Panc1 (cell line): ENCODE measurements around the gene HK3. TPM values are rescaled to one million over a fixed set of nuclear protein-coding genes. Genes with fewer than 3 reads are reported as not detected.

Experiments
- ATAC-seq: fragments of 200-7000 bp; cut with Tn5 transposase; 2 replicates; pipeline ENCODE4 v1.9.1; 2020; ENCODE audit warnings: mild to moderate bottlenecking, moderate library complexity
- BruUV-seq: library from RNA; stranded (reverse); fragments of 400-500 nt; replicated peaks from 2 replicates; lab custom pipeline; 2021; lab: Mats Ljungman, UMichigan
- CTCF ChIA-PET: fragments of 300-600 bp; sonication (Branson Sonifier 250); formaldehyde crosslinking; loops from one replicate; lab custom pipeline; 2022; ENCODE audit warnings: antibody characterized with exemption; lab: Charles Lee
- POLR2A ChIA-PET: fragments of 300-600 bp; sonication (Branson Sonifier 250); formaldehyde crosslinking; loops from one replicate; lab custom pipeline; 2022; ENCODE audit warnings: antibody characterized with exemption; lab: Charles Lee
- DNase-seq: peaks from one replicate; pipeline ENCODE4 v3.0.0-alpha.2; 2010; ENCODE audit warnings: low read depth, low spot score
- H3K27ac ChIP-seq: 2 replicates; pipeline ENCODE4 v1.5.1; 2011; ENCODE audit warnings: mild to moderate bottlenecking, low read length, inconsistent platforms
- H3K27me3 ChIP-seq: fragments of 200-500 bp; sonication (Bioruptor generic); 2 replicates; pipeline ENCODE4 v1.6.0; 2014; ENCODE audit warnings: low read length, inconsistent platforms; ENCODE audit not compliant: control insufficient read depth, insufficient read depth
- H3K36me3 ChIP-seq: fragments of 200-500 bp; sonication (Bioruptor generic); 2 replicates; pipeline ENCODE4 v1.5.1; 2014; ENCODE audit warnings: inconsistent platforms, mild to moderate bottlenecking, low read length, moderate library complexity; ENCODE audit not compliant: control insufficient read depth, insufficient read depth
- H3K4me1 ChIP-seq: 2 replicates; pipeline ENCODE4 v1.5.1; 2011; ENCODE audit warnings: inconsistent platforms, mild to moderate bottlenecking, low read length, moderate library complexity; ENCODE audit not compliant: control insufficient read depth, insufficient read depth
- H3K4me3 ChIP-seq, 2 experiments: 2 replicates each; pipeline ENCODE4 v1.5.1; 2011 to 2012; ENCODE audit warnings: low read depth in 2 of 2, low read length in 2 of 2, mild to moderate bottlenecking in 2 of 2, inconsistent platforms in 1 of 2, moderate library complexity in 1 of 2
- H3K9me3 ChIP-seq: fragments of 200-500 bp; sonication (Bioruptor generic); 2 replicates; pipeline ENCODE4 v1.5.1; 2014; ENCODE audit warnings: low read depth, mild to moderate bottlenecking, inconsistent platforms, low read length, moderate library complexity; ENCODE audit not compliant: control insufficient read depth, insufficient read depth
- POLR2AphosphoS5 ChIP-seq: IDR thresholded peaks from 2 replicates; pipeline ENCODE4 v1.6.1; 2012; ENCODE audit warnings: mild to moderate bottlenecking, low read depth, low read length, moderate library complexity
- SIN3A ChIP-seq: IDR thresholded peaks from 2 replicates; pipeline ENCODE4 v1.6.1; 2012; ENCODE audit warnings: low read depth, mild to moderate bottlenecking, low read length, moderate library complexity, borderline replicate concordance; ENCODE audit not compliant: insufficient read depth
- TCF7L2 ChIP-seq: IDR thresholded peaks from 2 replicates; pipeline ENCODE4 v1.6.1; 2011; ENCODE audit warnings: mild to moderate bottlenecking, low read depth, low read length, inconsistent platforms
- in situ Hi-C: cut with HindIII; loops from 2 replicates; pipeline ENCODE4 v1.10.0; 2016; ENCODE audit warnings: low sequenced_read_pairs, low pct_unique_long_range_greater_than_20kb
- intact Hi-C: fragments of 100-400 bp; cut with micrococcal nuclease; formaldehyde crosslinking; loops from one replicate; pipeline ENCODE4 v1.10.0; 2022; ENCODE audit not compliant: unreplicated experiment
- total RNA-seq: library from RNA; stranded (reverse); gene quantifications from one replicate; pipeline ENCODE4 v1.2.1, GENCODE V29; 2021; ENCODE audit not compliant: unreplicated experiment
- TF ChIP-seq, protein P1 (sequence below): fragments of 450-650 bp; IDR thresholded peaks from 2 replicates; pipeline ENCODE4 v1.5.1; 2017; ENCODE audit warnings: mild to moderate bottlenecking
- TF ChIP-seq, protein P2 (sequence below), 2 experiments: IDR thresholded peaks; 2 replicates each; pipeline ENCODE4 v1.6.1; 2011 to 2012; ENCODE audit warnings: low read depth in 2 of 2, control low read depth in 1 of 2, low read length in 1 of 2, mild to moderate bottlenecking in 1 of 2, moderate library complexity in 1 of 2; ENCODE audit not compliant: insufficient read depth in 1 of 2

HK3 gene
- total RNA-seq, 1 experiment from 2014 or later, result not detected

DNA sequence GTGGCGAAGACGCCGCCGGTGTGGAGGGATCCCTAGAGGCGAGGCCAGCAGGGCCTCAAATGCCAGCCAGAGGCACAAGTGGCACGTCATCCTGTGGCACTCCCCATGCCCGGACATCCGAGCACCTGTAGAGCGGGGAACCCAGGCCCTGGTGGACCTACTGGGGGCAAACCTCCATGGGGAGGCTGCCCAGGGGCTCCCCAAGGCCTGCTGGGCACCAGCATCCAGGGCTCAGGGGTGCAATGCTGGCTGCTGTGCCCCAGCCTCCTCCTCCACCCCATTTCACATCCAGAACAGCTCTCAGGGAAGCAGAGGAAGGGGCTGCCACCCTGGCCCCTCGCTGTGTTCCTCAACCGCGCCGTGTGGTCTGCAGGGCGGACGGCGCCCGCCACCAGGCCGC lies 43.5 kb downstream of the HK3 start:
- no peaks in the 10 kb centered on the region; the same call in 1 of the 2 replicates for H3K27me3 ChIP-seq
- BruUV-seq, result no TSS peak
- intact Hi-C loops, result no loop called here

DNA sequence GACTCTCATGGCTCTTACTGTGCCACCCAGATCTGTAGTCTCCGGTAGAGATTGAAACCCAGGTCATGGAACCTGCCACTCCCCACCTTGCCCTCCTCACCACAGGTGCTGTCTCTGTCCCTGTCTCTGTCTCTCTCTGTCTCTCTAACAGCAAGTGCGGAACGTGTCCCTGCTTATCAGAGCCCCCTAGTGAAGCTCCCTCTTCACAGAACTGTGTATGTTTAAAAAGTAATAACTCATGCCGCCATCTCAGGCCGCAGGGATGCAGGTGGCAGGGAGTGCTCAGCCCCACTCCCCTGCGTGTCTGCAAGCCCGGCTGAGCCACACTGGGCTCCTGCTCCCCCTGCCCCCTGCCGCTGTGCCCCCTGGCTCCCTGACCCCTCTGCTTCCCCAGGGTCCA lies 45.0 kb downstream of the HK3 start:
- BruUV-seq, result no TSS peak
- ChIA-PET POLR2A (no interaction called here), CTCF (interaction anchor here (0.6 kb wide), 1 partner anchor 18 kb away, joined by 3 read pairs; no protein-coding TSS in a partner anchor)

More for the DNA sequence above, 43.5 kb downstream of the HK3 start:
- CTCF ChIA-PET, result no interaction called here
- in situ Hi-C loops, result no loop called here
- H3K4me1 ChIP-seq, result no peaks in the 10 kb centered on the region
- no peaks in the 10 kb centered on the region for H3K9me3 ChIP-seq
- POLR2A ChIA-PET, result no interaction called here
- H3K27ac ChIP-seq, result no peak overlapping the region
- DNase-seq (no peak), ATAC-seq (no peak)
- no peaks in the 10 kb centered on the region for H3K36me3 ChIP-seq
- TF ChIP-seq TCF7L2 (no peak), SIN3A (no peak), POLR2AphosphoS5 (no peak)
- TF ChIP-seq, protein P1, sequence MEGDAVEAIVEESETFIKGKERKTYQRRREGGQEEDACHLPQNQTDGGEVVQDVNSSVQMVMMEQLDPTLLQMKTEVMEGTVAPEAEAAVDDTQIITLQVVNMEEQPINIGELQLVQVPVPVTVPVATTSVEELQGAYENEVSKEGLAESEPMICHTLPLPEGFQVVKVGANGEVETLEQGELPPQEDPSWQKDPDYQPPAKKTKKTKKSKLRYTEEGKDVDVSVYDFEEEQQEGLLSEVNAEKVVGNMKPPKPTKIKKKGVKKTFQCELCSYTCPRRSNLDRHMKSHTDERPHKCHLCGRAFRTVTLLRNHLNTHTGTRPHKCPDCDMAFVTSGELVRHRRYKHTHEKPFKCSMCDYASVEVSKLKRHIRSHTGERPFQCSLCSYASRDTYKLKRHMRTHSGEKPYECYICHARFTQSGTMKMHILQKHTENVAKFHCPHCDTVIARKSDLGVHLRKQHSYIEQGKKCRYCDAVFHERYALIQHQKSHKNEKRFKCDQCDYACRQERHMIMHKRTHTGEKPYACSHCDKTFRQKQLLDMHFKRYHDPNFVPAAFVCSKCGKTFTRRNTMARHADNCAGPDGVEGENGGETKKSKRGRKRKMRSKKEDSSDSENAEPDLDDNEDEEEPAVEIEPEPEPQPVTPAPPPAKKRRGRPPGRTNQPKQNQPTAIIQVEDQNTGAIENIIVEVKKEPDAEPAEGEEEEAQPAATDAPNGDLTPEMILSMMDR, result no peak
- TF ChIP-seq, protein P2, sequence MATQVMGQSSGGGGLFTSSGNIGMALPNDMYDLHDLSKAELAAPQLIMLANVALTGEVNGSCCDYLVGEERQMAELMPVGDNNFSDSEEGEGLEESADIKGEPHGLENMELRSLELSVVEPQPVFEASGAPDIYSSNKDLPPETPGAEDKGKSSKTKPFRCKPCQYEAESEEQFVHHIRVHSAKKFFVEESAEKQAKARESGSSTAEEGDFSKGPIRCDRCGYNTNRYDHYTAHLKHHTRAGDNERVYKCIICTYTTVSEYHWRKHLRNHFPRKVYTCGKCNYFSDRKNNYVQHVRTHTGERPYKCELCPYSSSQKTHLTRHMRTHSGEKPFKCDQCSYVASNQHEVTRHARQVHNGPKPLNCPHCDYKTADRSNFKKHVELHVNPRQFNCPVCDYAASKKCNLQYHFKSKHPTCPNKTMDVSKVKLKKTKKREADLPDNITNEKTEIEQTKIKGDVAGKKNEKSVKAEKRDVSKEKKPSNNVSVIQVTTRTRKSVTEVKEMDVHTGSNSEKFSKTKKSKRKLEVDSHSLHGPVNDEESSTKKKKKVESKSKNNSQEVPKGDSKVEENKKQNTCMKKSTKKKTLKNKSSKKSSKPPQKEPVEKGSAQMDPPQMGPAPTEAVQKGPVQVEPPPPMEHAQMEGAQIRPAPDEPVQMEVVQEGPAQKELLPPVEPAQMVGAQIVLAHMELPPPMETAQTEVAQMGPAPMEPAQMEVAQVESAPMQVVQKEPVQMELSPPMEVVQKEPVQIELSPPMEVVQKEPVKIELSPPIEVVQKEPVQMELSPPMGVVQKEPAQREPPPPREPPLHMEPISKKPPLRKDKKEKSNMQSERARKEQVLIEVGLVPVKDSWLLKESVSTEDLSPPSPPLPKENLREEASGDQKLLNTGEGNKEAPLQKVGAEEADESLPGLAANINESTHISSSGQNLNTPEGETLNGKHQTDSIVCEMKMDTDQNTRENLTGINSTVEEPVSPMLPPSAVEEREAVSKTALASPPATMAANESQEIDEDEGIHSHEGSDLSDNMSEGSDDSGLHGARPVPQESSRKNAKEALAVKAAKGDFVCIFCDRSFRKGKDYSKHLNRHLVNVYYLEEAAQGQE (IDR thresholded peaks at IDR 0.05; ENCODE audit: insufficient read depth in 1 of 2, low read depth in 2 of 2, low read length in 1 of 2), result no peak
- no peak overlapping the region for H3K4me3 ChIP-seq

More for the DNA sequence above, 45.0 kb downstream of the HK3 start:
- H3K4me3 ChIP-seq, result no peak overlapping the region
- DNase-seq, result no peak
- H3K27me3 ChIP-seq, result no peaks in the 10 kb centered on the region; the same call in 1 of the 2 replicates
- in situ Hi-C loops (no loop called here), intact Hi-C loops (no loop called here)
- H3K4me1 ChIP-seq, result no peaks in the 10 kb centered on the region
- no peak overlapping the region for H3K27ac ChIP-seq
- no peak for TF ChIP-seq SIN3A
- no peak for TF ChIP-seq POLR2AphosphoS5
- TF ChIP-seq, protein P2 (IDR thresholded peaks at IDR 0.05; ENCODE audit: insufficient read depth in 1 of 2, low read depth in 2 of 2, low read length in 1 of 2), result no peak
- TF ChIP-seq, protein P1, result no peak
- TF ChIP-seq TCF7L2, result no peak
- H3K9me3 ChIP-seq, result no peaks in the 10 kb centered on the region
- ATAC-seq, result no peak
- no peaks in the 10 kb centered on the region for H3K36me3 ChIP-seq
